ENCODE measurements around the gene HIVEP2.

HIVEP2 gene

DNA sequence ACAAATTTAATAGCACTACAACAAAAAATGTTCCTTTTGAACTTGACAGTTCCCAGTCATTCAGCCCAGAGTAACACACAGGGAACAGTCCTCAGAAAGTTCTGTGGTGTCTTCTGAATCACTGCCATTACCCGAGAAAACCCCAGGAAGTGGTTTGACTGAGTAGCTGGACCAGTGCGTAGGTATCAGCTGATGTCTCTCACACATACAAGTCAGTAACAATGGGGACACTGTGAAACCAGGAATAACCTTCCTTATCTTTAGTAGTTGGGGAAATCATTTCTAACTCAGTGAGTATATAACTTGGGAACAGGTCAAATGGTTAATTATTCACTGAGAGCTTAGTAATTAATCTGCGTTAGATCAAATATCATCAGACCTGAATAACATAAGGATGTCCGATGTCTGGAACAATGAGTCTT, 73.1 kb downstream of the HIVEP2 start:
- Histone ChIP-seq H2BK120ac (ENCODE audit: low read depth, low read length) (no peak overlapping the region), H2AK5ac (ENCODE audit: low read length) (no peak overlapping the region), H3K27me3 (ENCODE audit: insufficient read depth, low read length, poor library complexity) (no peaks in the 10 kb centered on the region), H3K4me1 (ENCODE audit: control insufficient read depth, low read depth, low read length) (peaks cover 18% of the 10 kb centered on the region), H3K79me1 (ENCODE audit: low read length) (no peaks in the 10 kb centered on the region), H3K18ac (ENCODE audit: low read length) (no peak overlapping the region), H3K56ac (ENCODE audit: low read length) (no peak overlapping the region), H4K8ac (ENCODE audit: low read depth, low read length) (no peak overlapping the region), H2BK15ac (replicated peaks; ENCODE audit: low read depth) (no peak overlapping the region), H3K79me2 (ENCODE audit: control insufficient read depth, insufficient read depth, low read length) (no peaks in the 10 kb centered on the region), H3K4ac (ENCODE audit: low read depth, low read length) (no peak overlapping the region), H3K4me2 (ENCODE audit: low read length) (no peak overlapping the region), H3K36me3 (ENCODE audit: control insufficient read depth, insufficient read depth, low read length) (no peaks in the 10 kb centered on the region), H4K5ac (ENCODE audit: low read length) (no peak overlapping the region), H3K23ac (ENCODE audit: low read length) (no peak overlapping the region), H3K9ac (ENCODE audit: low read length) (no peak overlapping the region), H2BK5ac (ENCODE audit: low read length) (no peak overlapping the region), H3K4me3 (ENCODE audit: low read length) (no peak overlapping the region), H3K27ac (ENCODE audit: low read depth, low read length) (no peak overlapping the region)
- no CpG with 5 or more reads among the region's 4 CpGs for WGBS (ENCODE audit: extremely low coverage, insufficient coverage, low lambda C conversion rate)
- no peak for DNase-seq

DNA sequence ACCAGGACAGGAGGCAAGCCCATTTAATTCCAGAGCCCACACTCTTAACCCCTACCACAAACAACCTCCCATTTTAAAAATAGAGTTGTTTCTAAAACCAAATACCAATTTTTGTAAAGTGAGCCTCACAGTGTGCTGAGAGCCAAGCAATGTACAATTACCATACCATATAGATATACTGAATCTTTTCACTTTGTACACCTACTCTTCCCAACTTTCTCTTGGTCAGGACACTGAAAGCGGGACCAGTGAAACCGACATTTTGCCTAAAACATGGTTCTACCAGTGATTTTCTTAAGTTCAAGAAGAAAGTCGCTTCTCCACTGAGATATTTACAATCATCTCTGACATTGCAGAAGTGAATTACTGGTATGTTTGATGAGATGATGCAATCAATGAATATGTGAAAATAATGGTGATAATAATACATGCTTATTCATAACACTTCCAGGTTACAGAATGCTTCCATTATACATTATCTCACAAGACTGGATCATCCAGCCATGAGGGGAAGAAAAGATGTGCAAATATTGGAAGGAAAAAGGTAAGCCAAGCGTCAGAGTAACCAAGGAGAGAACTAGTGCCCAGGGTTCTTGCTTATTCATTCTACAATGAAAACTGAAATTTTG, 74.1 kb downstream of the HIVEP2 start:
- Histone ChIP-seq H3K79me2 (ENCODE audit: control insufficient read depth, insufficient read depth, low read length) (no peaks in the 10 kb centered on the region), H3K4me3 (ENCODE audit: low read length) (no peak overlapping the region), H3K18ac (ENCODE audit: low read length) (no peak overlapping the region), H3K9ac (ENCODE audit: low read length) (no peak overlapping the region), H2BK120ac (ENCODE audit: low read depth, low read length) (no peak overlapping the region), H2AK5ac (ENCODE audit: low read length) (no peak overlapping the region), H3K79me1 (ENCODE audit: low read length) (no peaks in the 10 kb centered on the region), H4K8ac (ENCODE audit: low read depth, low read length) (no peak overlapping the region), H3K36me3 (ENCODE audit: control insufficient read depth, insufficient read depth, low read length) (no peaks in the 10 kb centered on the region), H4K5ac (ENCODE audit: low read length) (no peak overlapping the region), H3K4me2 (ENCODE audit: low read length) (no peak overlapping the region), H3K4ac (ENCODE audit: low read depth, low read length) (no peak overlapping the region), H2BK15ac (replicated peaks; ENCODE audit: low read depth) (peak overlapping the region; percentile 45), H3K4me1 (ENCODE audit: control insufficient read depth, low read depth, low read length) (peaks cover 14% of the 10 kb centered on the region), H3K56ac (ENCODE audit: low read length) (no peak overlapping the region), H3K23ac (ENCODE audit: low read length) (no peak overlapping the region), H2BK5ac (ENCODE audit: low read length) (no peak overlapping the region), H3K27me3 (ENCODE audit: insufficient read depth, low read length, poor library complexity) (no peaks in the 10 kb centered on the region), H3K27ac (ENCODE audit: low read depth, low read length) (no peak overlapping the region)
- no peak for DNase-seq
- no CpG with 5 or more reads among the region's 4 CpGs for WGBS (ENCODE audit: extremely low coverage, insufficient coverage, low lambda C conversion rate)

DNA sequence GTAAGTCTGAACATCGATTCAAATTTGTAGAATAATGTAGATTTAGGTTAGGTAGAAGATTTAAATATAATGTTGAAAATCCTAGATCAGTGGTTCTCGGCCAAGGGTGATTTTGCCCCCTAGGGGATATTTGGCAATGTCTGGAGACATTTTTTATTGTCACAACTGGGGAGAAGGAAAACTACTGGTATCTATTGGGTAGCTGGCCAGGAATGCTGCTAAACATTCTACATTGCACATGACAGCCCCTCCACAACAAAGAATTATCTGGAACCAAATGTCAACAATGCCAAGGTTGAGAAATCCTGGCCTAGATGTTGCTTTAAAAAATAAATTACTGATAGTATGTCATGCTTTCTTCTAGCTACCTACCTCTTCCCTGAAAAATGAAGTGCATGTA, 76.1 kb downstream of the HIVEP2 start:
- no CpG with 5 or more reads among the region's 2 CpGs for WGBS (ENCODE audit: extremely low coverage, insufficient coverage, low lambda C conversion rate)
- H3K4ac ChIP-seq (ENCODE audit: low read depth, low read length), result no peak overlapping the region
- no peaks in the 10 kb centered on the region for H3K79me2 ChIP-seq (ENCODE audit: control insufficient read depth, insufficient read depth, low read length)
- no peak overlapping the region for H3K9ac ChIP-seq (ENCODE audit: low read length)
- H3K27me3 ChIP-seq (ENCODE audit: insufficient read depth, low read length, poor library complexity), result no peaks in the 10 kb centered on the region
- no peak overlapping the region for H2BK120ac ChIP-seq (ENCODE audit: low read depth, low read length)
- H3K23ac ChIP-seq (ENCODE audit: low read length), result no peak overlapping the region
- H4K8ac ChIP-seq (ENCODE audit: low read depth, low read length), result no peak overlapping the region
- H3K27ac ChIP-seq (ENCODE audit: low read depth, low read length), result no peak overlapping the region
- no peak overlapping the region for H3K18ac ChIP-seq (ENCODE audit: low read length)
- no peak overlapping the region for H2BK15ac ChIP-seq (replicated peaks; ENCODE audit: low read depth)
- H3K36me3 ChIP-seq (ENCODE audit: control insufficient read depth, insufficient read depth, low read length), result no peaks in the 10 kb centered on the region
- no peak overlapping the region for H3K56ac ChIP-seq (ENCODE audit: low read length)
- H3K79me1 ChIP-seq (ENCODE audit: low read length), result no peaks in the 10 kb centered on the region
- no peak overlapping the region for H2BK5ac ChIP-seq (ENCODE audit: low read length)
- no peak overlapping the region for H4K5ac ChIP-seq (ENCODE audit: low read length)
- no peak overlapping the region for H3K4me2 ChIP-seq (ENCODE audit: low read length)
- no peak overlapping the region for H3K4me3 ChIP-seq (ENCODE audit: low read length)
- DNase-seq, result peak; percentile 63
- peaks cover 3% of the 10 kb centered on the region for H3K4me1 ChIP-seq (ENCODE audit: control insufficient read depth, low read depth, low read length)
- H2AK5ac ChIP-seq (ENCODE audit: low read length), result no peak overlapping the region

DNA sequence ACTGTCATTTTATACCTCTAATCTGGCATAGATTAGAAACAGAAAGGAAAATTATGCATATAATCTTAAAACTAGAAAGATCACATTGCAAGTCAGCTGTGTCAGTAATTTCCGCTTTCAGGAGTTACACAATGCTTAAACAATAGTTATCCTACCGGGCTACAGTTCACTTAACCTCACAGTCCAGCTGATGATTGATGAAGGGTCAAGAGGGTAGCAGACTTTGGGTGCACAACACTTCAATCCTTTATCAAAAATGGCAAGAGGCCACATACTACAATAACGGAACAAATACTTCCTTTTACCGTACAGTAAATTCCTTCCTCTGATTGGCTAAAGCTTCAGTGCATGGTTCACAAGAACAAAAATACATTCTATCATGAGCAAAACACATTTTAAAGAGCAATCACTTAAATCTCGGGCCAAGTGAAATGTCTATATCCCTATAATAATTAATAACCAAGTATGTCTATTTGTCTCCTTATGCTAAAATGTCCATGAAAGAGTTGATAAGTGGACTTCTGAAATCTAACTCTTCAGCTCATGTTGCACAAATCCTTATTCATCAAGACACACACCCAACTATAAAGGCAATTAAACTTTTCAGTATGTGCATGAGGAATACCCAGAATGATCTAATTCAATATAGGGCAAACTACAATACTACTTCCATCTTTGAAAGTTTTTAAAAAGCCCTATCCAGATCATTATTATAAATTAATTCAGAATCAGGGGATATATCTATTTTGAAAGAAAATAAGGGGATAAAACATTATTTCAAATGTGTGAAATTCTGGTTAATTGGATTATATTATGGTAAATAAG, 76.8 kb downstream of the HIVEP2 start:
- Histone ChIP-seq H2BK15ac (replicated peaks; ENCODE audit: low read depth) (no peak overlapping the region), H3K79me1 (ENCODE audit: low read length) (peaks cover 2% of the 10 kb centered on the region), H3K23ac (ENCODE audit: low read length) (no peak overlapping the region), H3K4me1 (ENCODE audit: control insufficient read depth, low read depth, low read length) (peaks cover 4% of the 10 kb centered on the region), H3K4me2 (ENCODE audit: low read length) (no peak overlapping the region), H3K79me2 (ENCODE audit: control insufficient read depth, insufficient read depth, low read length) (no peaks in the 10 kb centered on the region), H3K4ac (ENCODE audit: low read depth, low read length) (no peak overlapping the region), H2BK5ac (ENCODE audit: low read length) (no peak overlapping the region), H3K27ac (ENCODE audit: low read depth, low read length) (no peak overlapping the region), H3K4me3 (ENCODE audit: low read length) (no peak overlapping the region), H3K56ac (ENCODE audit: low read length) (no peak overlapping the region), H4K5ac (ENCODE audit: low read length) (no peak overlapping the region), H3K27me3 (ENCODE audit: insufficient read depth, low read length, poor library complexity) (no peaks in the 10 kb centered on the region), H2AK5ac (ENCODE audit: low read length) (no peak overlapping the region), H4K8ac (ENCODE audit: low read depth, low read length) (no peak overlapping the region), H3K18ac (ENCODE audit: low read length) (no peak overlapping the region), H3K9ac (ENCODE audit: low read length) (no peak overlapping the region), H2BK120ac (ENCODE audit: low read depth, low read length) (no peak overlapping the region), H3K36me3 (ENCODE audit: control insufficient read depth, insufficient read depth, low read length) (no peaks in the 10 kb centered on the region)
- DNase-seq, result no peak
- no CpG with 5 or more reads among the region's 5 CpGs for WGBS (ENCODE audit: extremely low coverage, insufficient coverage, low lambda C conversion rate)

DNA sequence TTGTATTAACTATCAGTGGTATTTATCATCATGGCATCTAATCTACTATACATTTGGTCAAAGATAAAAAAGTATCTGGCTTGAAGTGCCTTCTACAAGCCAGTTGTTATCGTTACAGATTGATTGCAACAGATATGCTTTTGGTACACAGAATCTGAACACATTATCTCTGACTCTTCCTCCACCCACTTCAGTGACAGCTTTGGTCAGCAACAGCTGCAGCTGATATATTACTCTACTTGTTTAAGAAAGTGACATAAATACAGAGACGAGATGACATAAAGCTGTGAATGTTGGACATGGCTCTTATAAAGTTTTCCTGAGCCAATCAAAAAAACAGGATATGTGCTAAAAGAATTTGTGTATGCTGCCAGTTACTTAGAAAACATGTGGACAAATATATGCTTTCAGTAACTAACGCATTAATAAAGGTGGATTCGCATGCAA, 77.6 kb downstream of the HIVEP2 start:
- no peaks in the 10 kb centered on the region for H3K36me3 ChIP-seq (ENCODE audit: control insufficient read depth, insufficient read depth, low read length)
- peaks cover 2% of the 10 kb centered on the region for H3K4me1 ChIP-seq (ENCODE audit: control insufficient read depth, low read depth, low read length)
- H3K9ac ChIP-seq (ENCODE audit: low read length), result no peak overlapping the region
- no peaks in the 10 kb centered on the region for H3K79me2 ChIP-seq (ENCODE audit: control insufficient read depth, insufficient read depth, low read length)
- DNase-seq, result no peak
- H2BK120ac ChIP-seq (ENCODE audit: low read depth, low read length), result no peak overlapping the region
- WGBS (ENCODE audit: extremely low coverage, insufficient coverage, low lambda C conversion rate), result no CpG with 5 or more reads among the region's 4 CpGs
- H3K23ac ChIP-seq (ENCODE audit: low read length), result no peak overlapping the region
- H3K4me2 ChIP-seq (ENCODE audit: low read length), result no peak overlapping the region
- H2AK5ac ChIP-seq (ENCODE audit: low read length), result no peak overlapping the region
- no peak overlapping the region for H3K18ac ChIP-seq (ENCODE audit: low read length)
- H4K8ac ChIP-seq (ENCODE audit: low read depth, low read length), result no peak overlapping the region
- H3K56ac ChIP-seq (ENCODE audit: low read length), result no peak overlapping the region
- H3K4me3 ChIP-seq (ENCODE audit: low read length), result no peak overlapping the region
- no peak overlapping the region for H2BK5ac ChIP-seq (ENCODE audit: low read length)
- no peak overlapping the region for H3K4ac ChIP-seq (ENCODE audit: low read depth, low read length)
- H3K27me3 ChIP-seq (ENCODE audit: insufficient read depth, low read length, poor library complexity), result no peaks in the 10 kb centered on the region
- no peak overlapping the region for H3K27ac ChIP-seq (ENCODE audit: low read depth, low read length)
- no peak overlapping the region for H2BK15ac ChIP-seq (replicated peaks; ENCODE audit: low read depth)
- H4K5ac ChIP-seq (ENCODE audit: low read length), result no peak overlapping the region
- H3K79me1 ChIP-seq (ENCODE audit: low read length), result peaks cover 2% of the 10 kb centered on the region
